ENCODE data around the gene LRRC58.

- TF ChIP-seq CTCF (IDR thresholded peaks at IDR 0.05): no peak
- TF ChIP-seq EP300 (IDR thresholded peaks at IDR 0.05): no peak
Measured at GRCh38 chr3:120311863-120312794, 37.0 kb downstream of the LRRC58 start.

All from stomach (tissue), 4 donors.